DMS153 treated with DMSO at 0.1 percent for 48 hours (cell line): ENCODE results near the gene SERPINA12.

Experiments
- DNase-seq: peaks from one replicate; lab custom pipeline; 2025; ENCODE audit not compliant: unreplicated experiment; lab: John Stamatoyannopoulos, UW

Gene SERPINA12

DNA sequence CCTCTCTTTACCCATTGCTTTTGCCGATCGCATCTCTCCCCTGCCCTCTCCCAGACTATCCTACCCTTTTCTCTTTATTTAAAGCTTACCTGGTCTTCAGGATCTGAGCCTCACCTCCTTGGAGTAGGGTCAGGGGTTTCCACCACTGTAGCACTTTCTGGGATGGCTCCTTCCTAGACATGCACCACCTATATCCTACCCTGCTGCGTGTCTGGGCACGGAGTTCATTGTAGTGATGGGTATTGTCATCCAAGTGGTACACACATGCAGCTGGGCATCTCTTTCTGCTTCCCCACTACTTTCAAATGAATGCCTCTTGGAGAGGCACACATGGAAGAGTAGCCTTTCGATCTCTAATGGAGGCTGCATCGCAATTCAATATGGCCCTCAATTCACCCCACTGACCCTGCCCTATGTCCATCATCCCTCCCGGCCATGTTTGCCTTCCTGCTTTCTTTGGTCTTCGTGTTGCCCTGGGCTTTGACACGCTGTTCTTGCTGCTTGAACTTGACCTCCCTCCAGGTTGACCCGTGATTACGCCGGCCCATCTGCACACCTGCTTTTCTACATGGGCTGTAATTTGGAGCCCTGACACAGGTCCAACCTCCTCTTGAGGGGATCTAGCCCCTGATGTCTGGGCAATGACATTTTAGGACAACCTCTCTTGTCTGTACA lies 67.6 kb downstream of the SERPINA12 start:
- DNase-seq = no peak

GRCh38 chr14:94441130-94441529 lies 68.1 kb downstream of the SERPINA12 start:
- DNase-seq = no peak

GRCh38 chr14:94439453-94440057 lies 69.7 kb downstream of the SERPINA12 start:
- no peak for DNase-seq
